ENCODE data around the gene MFSD6. TPM values are rescaled to one million over a fixed set of nuclear protein-coding genes. Genes with fewer than 3 reads are reported as not detected.
A peak's percentile ranks its signal among the peaks of the same experiment; 100 is the strongest.
"Not testable (repeated sequence)": the region's sequence is repeated elsewhere in the genome, so short reads cannot be mapped to it uniquely, and the experiment has no call there.

MFSD6 gene
- total RNA-seq, 1 donor from 2014 or later: 32.3 TPM

DNA sequence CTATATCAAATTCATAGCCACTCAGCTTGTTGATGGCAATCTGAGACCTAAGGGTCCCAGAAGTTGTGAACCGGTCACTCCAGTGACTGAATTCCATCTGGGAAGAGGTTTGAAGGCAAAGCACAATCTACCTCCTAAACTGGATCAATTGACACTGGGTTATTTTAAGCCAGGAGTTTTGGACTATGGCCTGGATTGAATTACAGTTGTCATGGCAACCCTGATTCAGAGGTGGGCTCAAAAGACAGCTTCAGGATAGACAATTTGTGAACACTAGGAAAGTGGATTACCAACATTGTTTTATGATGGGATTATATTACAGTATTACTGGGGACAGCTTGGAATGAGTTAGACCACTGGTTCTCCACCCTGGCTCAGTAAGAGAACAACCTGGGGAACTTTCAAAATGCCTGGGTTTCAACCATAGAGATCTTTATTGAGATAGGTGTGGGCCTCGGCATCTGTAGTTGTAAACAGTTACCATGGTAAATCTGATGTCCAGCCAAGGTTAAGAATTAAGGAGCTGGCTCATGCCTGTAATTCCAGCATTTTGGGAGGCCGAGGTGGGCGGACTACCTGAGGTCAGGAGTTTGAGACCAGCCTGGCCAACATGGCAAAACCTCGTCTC lies 58.8 kb downstream of the MFSD6 start:
- DNase-seq (ENCODE audit: low read depth): peak; percentile 40

DNA sequence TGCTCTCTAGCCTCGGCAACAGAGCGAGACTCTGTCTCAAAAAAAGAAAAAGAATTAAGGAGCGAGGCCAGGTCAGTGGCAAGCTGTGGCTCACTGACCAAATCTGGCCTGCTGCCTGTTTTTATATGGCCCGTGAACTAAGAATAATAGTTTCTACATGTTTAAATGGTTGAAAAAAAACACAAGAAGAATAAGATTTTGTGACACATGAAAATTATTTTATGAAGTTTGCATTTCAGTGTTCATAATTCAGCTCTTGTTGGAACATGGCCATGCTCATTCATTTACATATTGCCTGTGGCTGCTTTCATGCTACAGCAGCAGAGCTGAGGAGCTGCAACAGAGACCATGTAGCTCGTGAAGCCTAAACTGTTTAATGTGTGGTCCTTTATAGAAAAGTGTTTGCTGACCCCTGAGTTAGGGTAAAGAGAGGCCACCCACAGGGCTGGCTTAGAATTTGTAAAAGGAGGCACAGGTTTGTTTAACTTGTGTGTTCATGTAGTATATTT lies 59.5 kb downstream of the MFSD6 start:
- peak; percentile 51 for DNase-seq (ENCODE audit: low read depth)

- not testable (repeated sequence) for DNase-seq (ENCODE audit: low read depth)
Observed at GRCh38 chr2:190468354-190468753, 60.2 kb downstream of the MFSD6 start.

DNA sequence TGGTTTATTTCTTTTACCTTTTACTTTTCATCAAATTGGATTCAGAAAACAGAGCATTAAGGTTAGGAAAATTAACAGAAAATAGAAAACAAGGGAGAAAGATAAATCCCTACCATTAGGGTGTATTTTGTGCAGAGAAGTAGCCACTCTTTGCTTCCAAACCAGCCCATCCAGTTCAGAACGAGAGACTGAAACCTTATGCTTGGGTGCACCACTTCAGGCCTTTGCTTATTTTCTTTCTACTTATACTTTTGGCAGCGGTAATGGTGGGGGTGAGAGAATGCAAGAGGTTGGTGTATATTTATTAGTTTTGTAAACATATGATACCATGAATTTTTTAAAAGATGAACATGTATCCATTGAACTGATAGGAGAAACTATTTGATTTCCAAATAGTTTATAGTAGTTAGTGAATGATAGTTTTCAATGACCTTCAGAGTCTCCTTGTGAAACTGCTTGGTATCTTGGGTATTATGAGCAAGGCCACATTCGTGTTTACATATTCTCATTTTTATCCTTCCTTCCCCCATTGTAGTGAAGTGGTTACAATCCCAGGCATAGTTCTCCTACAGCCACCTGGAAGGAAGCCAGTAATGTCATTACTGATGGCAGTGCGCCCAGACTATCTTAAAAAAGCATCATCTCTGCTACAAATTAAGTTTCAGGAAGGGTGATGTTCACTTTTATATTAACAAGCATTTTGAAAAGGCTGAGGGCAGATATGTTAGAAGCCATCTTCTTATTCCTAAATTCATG lies 60.8 kb downstream of the MFSD6 start:
- peak; percentile 85 for DNase-seq (ENCODE audit: low read depth)

DNA sequence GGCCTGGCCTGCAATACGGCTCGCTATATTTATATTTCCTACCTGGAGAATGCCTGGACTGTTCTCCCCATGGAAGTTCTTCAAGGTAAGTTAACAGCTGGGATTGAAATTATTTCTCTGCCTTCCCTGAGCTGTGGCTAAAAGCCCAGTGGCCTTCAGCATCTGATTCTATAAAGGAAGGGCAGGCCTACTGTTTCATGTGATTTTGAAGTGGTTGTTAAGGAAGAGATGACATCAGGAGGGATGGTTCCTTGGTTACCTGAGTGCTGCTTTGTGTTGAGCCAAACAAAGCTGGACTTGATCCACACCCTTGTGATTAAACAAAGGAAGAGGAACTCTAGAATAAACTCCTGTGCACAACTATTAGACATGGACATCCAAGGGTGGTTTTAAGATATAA lies 61.6 kb downstream of the MFSD6 start:
- DNase-seq (ENCODE audit: low read depth): peak; percentile 85

DNA sequence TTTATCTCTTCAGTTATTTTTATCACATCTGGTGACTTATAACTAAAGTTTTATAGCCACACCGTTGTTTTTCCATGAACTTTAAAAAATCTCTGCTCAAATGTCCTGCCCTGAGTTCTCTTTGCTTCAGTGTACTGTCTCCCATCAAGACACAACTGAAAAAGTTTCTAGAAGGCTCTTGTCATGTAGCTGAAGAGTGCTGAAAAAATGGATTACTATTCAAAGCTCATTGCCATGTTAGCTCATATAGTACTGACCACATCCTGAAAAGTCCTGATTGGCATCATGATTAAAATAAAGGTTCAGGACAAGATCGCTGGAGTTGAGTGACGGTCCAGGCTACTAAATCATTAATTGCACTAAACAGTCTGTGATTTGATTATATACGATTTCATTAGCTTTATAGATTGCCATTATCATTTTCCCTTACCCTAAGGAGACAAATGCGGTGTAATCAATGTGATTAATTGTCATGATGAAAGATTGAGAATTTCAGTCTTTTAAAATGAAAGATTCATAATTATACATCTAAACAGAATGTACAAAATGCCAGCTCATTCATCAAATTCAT lies 62.2 kb downstream of the MFSD6 start:
- DNase-seq (ENCODE audit: low read depth): no peak

- peak; percentile 28 for DNase-seq (ENCODE audit: low read depth)
Observed at GRCh38 chr2:190477661-190478454, 69.7 kb downstream of the MFSD6 start.

- DNase-seq (ENCODE audit: low read depth): no peak
Observed at GRCh38 chr2:190478572-190479195, 70.5 kb downstream of the MFSD6 start.

DNA sequence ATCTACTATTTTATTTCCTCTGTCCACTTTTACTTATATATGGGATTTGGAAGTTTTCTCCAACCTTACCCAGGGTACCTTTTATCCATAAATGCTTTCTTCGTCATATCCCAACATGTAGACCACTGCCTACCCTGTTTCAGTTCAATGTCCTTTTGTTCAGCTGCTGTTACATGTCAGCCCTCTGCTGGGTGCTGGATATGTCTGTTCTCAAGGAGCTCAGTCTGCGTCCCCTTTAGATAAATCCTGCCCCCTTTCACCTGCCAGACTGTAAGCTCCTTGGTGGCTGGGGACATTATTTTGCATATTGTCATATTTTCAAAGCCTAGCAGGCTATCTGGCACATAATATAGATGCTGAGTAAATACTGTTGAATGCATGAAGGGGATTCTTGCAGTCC lies 73.2 kb downstream of the MFSD6 start:
- no peak for DNase-seq (ENCODE audit: low read depth)

- no peak for DNase-seq (ENCODE audit: low read depth)
Observed at GRCh38 chr2:190482451-190482850, 74.3 kb downstream of the MFSD6 start.

GRCh38 chr2:190486037-190486623 lies 78.0 kb downstream of the MFSD6 start:
- no peak for DNase-seq (ENCODE audit: low read depth)

- DNase-seq (ENCODE audit: low read depth): no peak
Observed at GRCh38 chr2:190488516-190489233, 80.5 kb downstream of the MFSD6 start.

DNA sequence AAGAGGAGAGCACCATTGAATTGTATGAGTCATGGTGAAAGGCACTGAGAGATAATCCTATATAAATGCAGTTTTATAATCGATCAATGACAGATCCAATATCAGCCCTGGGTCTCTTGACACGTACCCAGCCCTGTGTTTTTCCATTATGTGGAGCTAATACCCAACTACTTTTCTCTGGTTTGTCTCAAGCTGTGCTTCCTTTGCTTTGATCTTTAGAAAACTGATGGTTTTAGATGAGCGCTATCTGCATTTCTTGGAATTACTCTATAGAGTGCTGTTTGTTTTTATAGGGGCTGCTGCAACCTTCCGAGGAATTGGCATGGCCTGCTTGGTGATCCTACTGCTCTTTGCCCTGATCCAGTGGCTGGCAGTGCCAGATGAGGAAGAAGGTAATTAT lies 81.3 kb downstream of the MFSD6 start:
- DNase-seq (ENCODE audit: low read depth): no peak

DNA sequence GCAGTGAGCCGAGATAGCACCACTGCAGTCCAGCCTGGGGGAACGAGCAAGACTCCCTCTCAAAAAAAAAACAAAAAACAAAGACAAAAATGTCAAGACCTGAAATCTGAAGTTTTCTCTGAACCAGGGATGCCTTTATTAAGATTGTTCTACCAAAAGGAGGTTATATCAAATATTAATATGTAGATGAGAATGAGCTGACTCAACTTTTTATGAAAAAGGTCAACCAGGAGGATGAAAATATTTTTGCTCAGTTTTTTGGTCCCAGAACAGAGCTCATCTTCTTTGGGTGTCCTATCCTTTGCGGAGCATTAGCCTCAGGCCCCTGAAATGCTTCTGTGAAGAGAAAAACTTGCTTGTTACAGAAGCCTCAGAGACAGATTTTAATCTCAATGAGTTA lies 82.3 kb downstream of the MFSD6 start:
- no peak for DNase-seq (ENCODE audit: low read depth)

GRCh38 chr2:190493095-190493494 lies 84.9 kb downstream of the MFSD6 start:
- no peak for DNase-seq (ENCODE audit: low read depth)

DNA sequence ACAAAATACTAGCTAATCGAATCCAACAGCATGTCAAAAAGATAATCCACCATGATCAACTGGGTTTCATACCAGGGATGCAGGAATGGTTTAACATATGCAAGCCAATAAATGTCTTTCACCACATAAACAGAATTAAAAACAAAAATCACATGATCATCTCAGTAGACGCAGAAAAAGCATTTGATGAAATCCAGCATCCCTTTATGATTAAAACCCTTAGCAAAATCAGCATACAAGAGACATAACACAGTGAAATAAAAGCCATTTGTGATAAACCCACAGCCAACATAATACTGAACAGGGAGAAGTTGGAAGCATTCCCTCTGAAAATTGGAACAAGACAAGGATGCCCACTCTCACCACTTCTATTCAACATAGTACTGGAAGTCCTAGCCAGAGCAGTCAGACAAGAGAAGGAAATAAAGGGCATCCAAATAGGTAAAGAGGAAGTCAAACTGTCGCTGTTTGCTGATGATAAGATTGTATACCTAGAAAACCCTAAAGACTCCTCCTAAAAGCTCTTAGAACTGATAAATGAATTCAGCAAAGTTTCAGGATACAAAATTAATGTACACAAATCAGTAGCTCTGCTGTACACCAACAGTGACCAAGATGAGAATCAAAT lies 86.6 kb downstream of the MFSD6 start:
- DNase-seq (ENCODE audit: low read depth): not testable (repeated sequence)

DNA sequence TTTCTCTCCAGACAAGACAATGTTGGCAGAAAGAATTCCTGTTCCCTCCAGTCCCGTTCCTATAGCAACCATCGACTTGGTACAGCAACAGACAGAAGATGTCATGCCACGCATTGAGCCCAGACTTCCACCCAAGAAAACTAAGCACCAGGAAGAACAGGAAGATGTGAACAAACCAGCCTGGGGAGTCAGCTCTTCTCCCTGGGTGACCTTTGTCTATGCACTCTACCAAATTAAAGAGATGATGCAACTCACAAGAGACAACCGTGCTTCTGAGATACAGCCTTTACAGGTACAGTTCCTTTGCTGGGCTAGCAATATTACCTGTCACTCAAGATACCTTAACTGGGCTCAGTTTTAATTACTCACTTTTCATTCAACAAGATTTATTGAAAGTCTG lies 89.3 kb downstream of the MFSD6 start:
- DNase-seq (ENCODE audit: low read depth): peak; percentile 9

- no peak for DNase-seq (ENCODE audit: low read depth)
Observed at GRCh38 chr2:190499273-190499672, 91.1 kb downstream of the MFSD6 start.

- peak; percentile 13 for DNase-seq (ENCODE audit: low read depth)
Observed at GRCh38 chr2:190500054-190500502, 91.9 kb downstream of the MFSD6 start.

- no peak for DNase-seq (ENCODE audit: low read depth)
Observed at GRCh38 chr2:190501231-190501630, 93.1 kb downstream of the MFSD6 start.
